ENCODE measurements around the gene HOXD10. TPM values are rescaled to one million over a fixed set of nuclear protein-coding genes. Genes with fewer than 3 reads are reported as not detected.

Gene HOXD10
- total and polyA plus RNA-seq, 12 donors: not detected

DNA sequence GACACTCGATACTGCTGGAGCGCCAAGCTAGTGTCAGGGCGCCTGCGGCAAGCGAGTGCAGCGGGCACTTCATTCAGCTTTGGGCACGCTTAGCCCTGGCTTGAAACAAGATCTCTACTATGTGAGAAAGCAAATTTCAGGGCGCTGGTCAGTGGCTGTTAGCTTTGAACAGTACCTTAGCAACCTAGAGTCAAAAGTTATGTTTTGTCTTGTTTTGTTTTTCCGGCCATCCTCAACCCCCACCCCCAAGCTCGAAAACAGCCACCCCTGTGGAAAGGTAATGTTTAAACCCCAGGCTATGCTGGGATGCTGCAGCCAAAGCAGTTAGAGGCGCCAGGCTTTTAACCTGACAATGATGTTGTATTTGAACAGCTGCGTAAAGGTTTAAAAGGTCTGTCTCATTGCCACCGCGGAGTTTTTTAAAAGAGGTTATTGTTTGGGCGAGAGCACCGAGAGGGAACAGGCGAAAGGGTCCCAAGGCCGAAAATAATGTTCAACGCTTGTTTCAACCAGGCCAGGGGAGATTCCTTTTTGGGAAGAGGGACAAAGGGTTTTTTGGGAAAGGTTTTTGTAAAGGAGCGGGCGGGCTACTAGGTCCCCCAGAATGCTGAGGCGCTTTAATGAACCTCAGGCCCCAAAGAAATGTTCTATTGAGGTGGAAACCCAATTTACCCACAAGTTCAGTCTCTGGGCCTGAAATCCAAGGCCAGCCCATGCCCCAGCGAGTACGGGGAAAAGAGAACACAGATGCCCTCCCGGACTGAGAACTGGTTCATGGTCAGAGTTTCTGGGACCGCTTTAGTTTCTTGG is 2.3 kb upstream of the HOXD10 start:
- Histone ChIP-seq H3K27me3 (peaks cover 68 to 100% (median 100%) of the 10 kb centered on the region in 7 donors), H3K9me3 (no peaks in the 10 kb centered on the region), H3K4me1 (peaks cover 0 to 5% (median 0%) of the 10 kb centered on the region in 9 donors), H3K4me3 (no peak overlapping the region), H3K36me3 (no peaks in the 10 kb centered on the region), H3K27ac (no peak overlapping the region)
- no peak for DNase-seq
- no peak for ATAC-seq
- TF ChIP-seq, protein P1, sequence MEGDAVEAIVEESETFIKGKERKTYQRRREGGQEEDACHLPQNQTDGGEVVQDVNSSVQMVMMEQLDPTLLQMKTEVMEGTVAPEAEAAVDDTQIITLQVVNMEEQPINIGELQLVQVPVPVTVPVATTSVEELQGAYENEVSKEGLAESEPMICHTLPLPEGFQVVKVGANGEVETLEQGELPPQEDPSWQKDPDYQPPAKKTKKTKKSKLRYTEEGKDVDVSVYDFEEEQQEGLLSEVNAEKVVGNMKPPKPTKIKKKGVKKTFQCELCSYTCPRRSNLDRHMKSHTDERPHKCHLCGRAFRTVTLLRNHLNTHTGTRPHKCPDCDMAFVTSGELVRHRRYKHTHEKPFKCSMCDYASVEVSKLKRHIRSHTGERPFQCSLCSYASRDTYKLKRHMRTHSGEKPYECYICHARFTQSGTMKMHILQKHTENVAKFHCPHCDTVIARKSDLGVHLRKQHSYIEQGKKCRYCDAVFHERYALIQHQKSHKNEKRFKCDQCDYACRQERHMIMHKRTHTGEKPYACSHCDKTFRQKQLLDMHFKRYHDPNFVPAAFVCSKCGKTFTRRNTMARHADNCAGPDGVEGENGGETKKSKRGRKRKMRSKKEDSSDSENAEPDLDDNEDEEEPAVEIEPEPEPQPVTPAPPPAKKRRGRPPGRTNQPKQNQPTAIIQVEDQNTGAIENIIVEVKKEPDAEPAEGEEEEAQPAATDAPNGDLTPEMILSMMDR (IDR thresholded peaks at IDR 0.05): no peak
- WGBS, 2 donors: 7 to 11% methylated on average over 26 of the region's 26 CpGs
- intact Hi-C loops (cut with DNase I): no loop called here

DNA sequence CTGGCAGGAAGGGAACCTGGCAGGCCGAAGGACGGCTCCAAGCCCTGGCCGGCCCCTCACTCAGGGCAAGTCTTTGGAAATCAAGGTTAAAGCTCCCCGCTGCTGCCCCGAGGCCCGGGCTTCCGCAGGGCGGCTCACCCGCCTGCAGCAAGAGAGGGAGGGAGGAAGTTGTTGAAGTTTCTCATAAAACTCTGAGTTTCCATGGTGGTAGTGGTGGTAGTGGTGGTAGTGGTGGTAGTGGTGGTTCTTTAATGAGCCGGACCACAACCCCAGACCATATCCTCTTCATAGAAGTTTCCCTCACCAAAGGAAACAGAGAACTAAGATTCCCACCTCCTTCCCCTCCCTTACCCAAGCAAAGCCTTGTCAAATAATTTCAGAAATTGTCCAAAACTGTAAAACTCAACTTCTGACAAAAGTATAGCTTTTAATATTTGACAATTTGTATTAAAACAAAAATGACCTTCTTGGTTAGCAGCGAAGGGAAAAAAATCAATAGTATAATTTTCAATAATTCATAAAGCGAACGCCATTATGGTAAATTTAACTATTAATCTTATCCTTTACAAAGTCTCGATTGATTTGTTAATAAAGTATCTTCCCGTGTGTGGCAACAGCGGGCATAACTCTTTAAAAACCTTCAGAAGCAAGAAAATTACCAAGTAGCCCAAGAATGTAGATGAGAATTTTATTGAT is 1.5 kb upstream of the HOXD10 start:
- H3K9me3 ChIP-seq: no peaks in the 10 kb centered on the region
- 17 to 18% methylated on average over 16 of the region's 16 CpGs for WGBS, 2 donors
- no peak for DNase-seq
- H3K4me1 ChIP-seq: peaks cover 0 to 5% (median 0%) of the 10 kb centered on the region in 9 donors
- H3K4me3 ChIP-seq: no peak overlapping the region
- TF ChIP-seq, protein P1 (IDR thresholded peaks at IDR 0.05): no peak
- ATAC-seq: no peak
- intact Hi-C loops (cut with DNase I): no loop called here
- peaks cover 63 to 100% (median 100%) of the 10 kb centered on the region in 7 donors for H3K27me3 ChIP-seq
- no peak overlapping the region for H3K27ac ChIP-seq
- H3K36me3 ChIP-seq: no peaks in the 10 kb centered on the region

DNA sequence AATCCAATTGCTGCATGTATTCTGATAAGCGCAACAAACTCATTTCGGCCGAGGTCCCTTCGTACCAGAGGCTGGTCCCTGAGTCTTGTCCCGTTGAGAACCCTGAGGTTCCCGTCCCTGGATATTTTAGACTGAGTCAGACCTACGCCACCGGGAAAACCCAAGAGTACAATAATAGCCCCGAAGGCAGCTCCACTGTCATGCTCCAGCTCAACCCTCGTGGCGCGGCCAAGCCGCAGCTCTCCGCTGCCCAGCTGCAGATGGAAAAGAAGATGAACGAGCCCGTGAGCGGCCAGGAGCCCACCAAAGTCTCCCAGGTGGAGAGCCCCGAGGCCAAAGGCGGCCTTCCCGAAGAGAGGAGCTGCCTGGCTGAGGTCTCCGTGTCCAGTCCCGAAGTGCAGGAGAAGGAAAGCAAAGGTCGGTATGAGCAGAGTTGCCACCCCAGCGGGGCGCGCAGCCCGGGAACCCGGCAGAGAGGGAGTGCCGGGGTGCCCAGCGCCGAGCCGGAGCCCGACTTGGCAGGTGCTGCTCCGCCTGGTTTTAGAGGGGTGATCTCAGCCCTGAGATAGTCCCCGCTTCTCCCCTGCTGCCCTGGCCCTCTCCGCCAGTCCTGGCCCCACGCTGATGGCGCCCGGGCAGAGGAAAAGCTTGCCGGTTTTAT is 714 bp downstream of the HOXD10 start:
- no peak for ATAC-seq
- H3K36me3 ChIP-seq: no peaks in the 10 kb centered on the region
- H3K9me3 ChIP-seq: no peaks in the 10 kb centered on the region
- TF ChIP-seq, protein P1 (IDR thresholded peaks at IDR 0.05): no peak
- intact Hi-C loops (cut with DNase I): no loop called here
- DNase-seq: no peak
- WGBS, 2 donors: 12 to 19% methylated on average over 40 of the region's 40 CpGs
- H3K4me3 ChIP-seq: no peak overlapping the region
- peaks cover 0 to 10% (median 6%) of the 10 kb centered on the region in 9 donors for H3K4me1 ChIP-seq
- H3K27me3 ChIP-seq: peaks cover 77 to 100% (median 100%) of the 10 kb centered on the region in 7 donors
- H3K27ac ChIP-seq: no peak overlapping the region

DNA sequence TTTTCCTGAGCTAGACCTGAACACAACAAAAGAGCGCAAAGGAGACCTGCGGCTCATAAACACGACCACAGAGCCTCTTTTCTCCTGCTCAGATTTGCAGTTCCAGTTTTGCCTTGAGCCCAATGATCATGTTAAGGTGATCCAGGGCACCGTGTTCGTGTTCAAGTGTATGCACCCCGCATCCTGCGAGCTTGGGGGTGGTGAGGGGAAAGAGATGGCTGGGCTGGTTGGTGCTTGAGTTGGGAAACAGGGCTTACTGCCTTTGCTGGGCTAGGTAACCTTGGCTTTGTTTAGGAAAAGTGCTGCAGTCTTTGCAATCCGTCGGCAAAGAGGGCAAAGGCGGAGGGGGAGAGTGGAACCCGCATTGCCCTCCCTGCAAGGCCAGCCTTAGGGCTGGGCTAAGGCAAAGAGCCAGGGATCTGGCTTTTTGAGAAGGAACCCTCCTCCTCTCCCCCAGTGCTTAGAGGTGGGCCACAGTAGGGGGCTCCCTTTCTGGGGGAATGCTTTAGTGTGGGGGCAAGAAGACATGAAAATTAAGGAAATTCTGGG is 1.3 kb downstream of the HOXD10 start:
- 7 to 9% methylated on average over 11 of the region's 11 CpGs for WGBS, 2 donors
- intact Hi-C loops (cut with DNase I): no loop called here
- DNase-seq: no peak
- no peaks in the 10 kb centered on the region for H3K36me3 ChIP-seq
- H3K27ac ChIP-seq: no peak overlapping the region
- H3K4me3 ChIP-seq: no peak overlapping the region
- H3K27me3 ChIP-seq: peaks cover 77 to 100% (median 100%) of the 10 kb centered on the region in 7 donors
- H3K4me1 ChIP-seq: peaks cover 0 to 16% (median 12%) of the 10 kb centered on the region in 9 donors
- ATAC-seq: no peak
- TF ChIP-seq, protein P1 (IDR thresholded peaks at IDR 0.05): no peak
- H3K9me3 ChIP-seq: no peaks in the 10 kb centered on the region

Measured in heart right ventricle (tissue), 16 donors.